OCI-LY7 (cell line): ENCODE data around the gene CFAP99. TPM values are rescaled to one million over a fixed set of nuclear protein-coding genes. Genes with fewer than 3 reads are reported as not detected.

ENCODE experiments used
- BruUV-seq: library from RNA; stranded (reverse); fragments of 400-500 nt; replicated peaks from 2 replicates; lab custom pipeline; 2021; lab: Mats Ljungman, UMichigan
- CTCF ChIA-PET: fragments of 300-600 bp; sonication (Branson Sonifier 250); formaldehyde crosslinking; loops from one replicate; lab custom pipeline; 2022; ENCODE audit warnings: antibody characterized with exemption; ENCODE audit not compliant: unreplicated experiment; lab: Charles Lee
- POLR2A ChIA-PET: fragments of 300-600 bp; sonication (Branson Sonifier 250); formaldehyde crosslinking; loops from one replicate; lab custom pipeline; 2022; ENCODE audit warnings: antibody characterized with exemption; lab: Charles Lee
- DNase-seq: peaks from one replicate; pipeline ENCODE4 v3.0.0-alpha.2; 2015; ENCODE audit warnings: low spot score
- H2AFZ ChIP-seq: fragments of 200-600 bp; sonication (generic), shearing (Covaris generic); 2 replicates; pipeline ENCODE4 v1.6.1; 2014; ENCODE audit warnings: mild to moderate bottlenecking, antibody characterized with exemption, low read length, moderate library complexity
- H3K27ac ChIP-seq: fragments of 200-600 bp; sonication (generic); 2 replicates; pipeline ENCODE4 v1.5.1; 2014; ENCODE audit warnings: mixed run types, low read depth, mild to moderate bottlenecking, moderate library complexity, low read length, inconsistent platforms; ENCODE audit not compliant: poor library complexity, severe bottlenecking
- H3K36me3 ChIP-seq: fragments of 200-600 bp; sonication (generic); 2 replicates; pipeline ENCODE4 v1.6.1; 2014; ENCODE audit warnings: mild to moderate bottlenecking, antibody characterized with exemption, low read length, moderate library complexity, mixed read lengths; ENCODE audit not compliant: insufficient read depth
- H3K4me1 ChIP-seq: fragments of 200-600 bp; sonication (generic); 2 replicates; pipeline ENCODE4 v1.5.1; 2014; ENCODE audit warnings: mild to moderate bottlenecking, low read length; ENCODE audit not compliant: insufficient read depth, poor library complexity, severe bottlenecking
- H3K4me2 ChIP-seq: fragments of 200-600 bp; sonication (generic); 2 replicates; pipeline ENCODE4 v1.6.1; 2014; ENCODE audit warnings: mild to moderate bottlenecking, low read length
- H3K4me3 ChIP-seq: fragments of 200-600 bp; sonication (generic); 2 replicates; pipeline ENCODE4 v1.5.1; 2014; ENCODE audit warnings: mild to moderate bottlenecking, low read depth, low read length; ENCODE audit not compliant: poor library complexity, severe bottlenecking
- H3K79me2 ChIP-seq: fragments of 200-600 bp; sonication (generic); 2 replicates; pipeline ENCODE4 v1.6.1; 2016; ENCODE audit warnings: low read depth, mild to moderate bottlenecking, low read length, moderate library complexity, mixed read lengths; ENCODE audit not compliant: insufficient read depth
- H3K9me2 ChIP-seq: fragments of 200-600 bp; sonication (generic); 2 replicates; pipeline ENCODE4 v1.6.1; 2016; ENCODE audit warnings: mild to moderate bottlenecking, low read length, mixed read lengths; ENCODE audit not compliant: insufficient read depth
- H3K9me3 ChIP-seq: fragments of 200-600 bp; sonication (generic); 2 replicates; pipeline ENCODE4 v1.6.1; 2014; ENCODE audit warnings: mild to moderate bottlenecking, mixed run types, low read length, mixed read lengths
- H4K20me1 ChIP-seq: fragments of 200-600 bp; sonication (generic); 2 replicates; pipeline ENCODE4 v1.6.1; 2014; ENCODE audit warnings: mild to moderate bottlenecking, antibody characterized with exemption, low read length, moderate library complexity, mixed read lengths; ENCODE audit not compliant: insufficient read depth
- CTCF ChIP-seq: fragments of 200-600 bp; sonication (generic); conservative IDR thresholded peaks from 2 replicates; pipeline ENCODE4 v1.5.1; 2014; ENCODE audit warnings: mild to moderate bottlenecking, antibody characterized with exemption, low read length, moderate library complexity, mixed read lengths
- EZH2phosphoT487 ChIP-seq: fragments of 200-600 bp; sonication (generic); IDR thresholded peaks from 2 replicates; pipeline ENCODE4 v1.6.1; 2018; ENCODE audit warnings: low read depth, borderline replicate concordance, mild to moderate bottlenecking, mixed run types, antibody characterized with exemption, low read length, moderate library complexity, mixed read lengths
- intact Hi-C: fragments of 100-400 bp; cut with micrococcal nuclease; formaldehyde crosslinking; loops from one replicate; pipeline ENCODE4 v1.10.0; 2022; ENCODE audit not compliant: unreplicated experiment
- total RNA-seq, 2 experiments: library from RNA; depleted of rRNA in 1 of 2; stranded (reverse); fragments of >200 nt in 1 of 2; shearing (Covaris generic) in 1 of 2; gene quantifications; 2 replicates each; pipeline ENCODE4 v1.2.3, GENCODE V29; 2014 to 2022

CFAP99 gene
- total RNA-seq, 2 experiments from 2014 or later = not detected

- Histone ChIP-seq H3K4me1 (peaks cover 19% of the 10 kb centered on the region), H4K20me1 (no peaks in the 10 kb centered on the region), H3K9me3 (no peaks in the 10 kb centered on the region), H2AFZ (no peak overlapping the region), H3K36me3 (no peaks in the 10 kb centered on the region), H3K79me2 (no peaks in the 10 kb centered on the region), H3K27ac (no peak overlapping the region), H3K4me2 (peak overlapping the region; percentile 78; the same call in 1 of the 2 replicates), H3K9me2 (no peaks in the 10 kb centered on the region), H3K4me3 (no peak overlapping the region)
- POLR2A ChIA-PET = interaction anchor here (1.0 kb wide), 1 partner anchor 140 kb away, joined by 4 read pairs; no protein-coding TSS in a partner anchor
- BruUV-seq = no TSS peak
- intact Hi-C loops = no loop called here
- DNase-seq = no peak
- TF ChIP-seq EZH2phosphoT487 (no peak), CTCF (no peak)
- CTCF ChIA-PET = interaction anchor here (1.0 kb wide), 1 partner anchor 124 kb away, joined by 3 read pairs; no protein-coding TSS in a partner anchor
Observed at GRCh38 chr4:2419814-2420213, 1.1 kb downstream of the CFAP99 start.

- no peak overlapping the region for H2AFZ ChIP-seq
- no peak overlapping the region for H3K27ac ChIP-seq
- ChIA-PET CTCF (interaction anchor here (0.6 kb wide), 1 partner anchor 20 kb away, joined by 3 read pairs; no protein-coding TSS in a partner anchor), POLR2A (interaction anchor here (0.7 kb wide), 1 partner anchor 111 kb away, joined by 8 read pairs; no protein-coding TSS in a partner anchor)
- no peaks in the 10 kb centered on the region for H3K79me2 ChIP-seq
- no peak for TF ChIP-seq EZH2phosphoT487
- no peak for TF ChIP-seq CTCF
- intact Hi-C loops = no loop called here
- no peaks in the 10 kb centered on the region for H3K9me3 ChIP-seq
- H3K4me3 ChIP-seq = no peak overlapping the region
- H4K20me1 ChIP-seq = no peaks in the 10 kb centered on the region
- H3K4me1 ChIP-seq = peaks cover 23% of the 10 kb centered on the region
- peak; percentile 25 for DNase-seq
- no peaks in the 10 kb centered on the region for H3K36me3 ChIP-seq
- H3K9me2 ChIP-seq = no peaks in the 10 kb centered on the region
- BruUV-seq = no TSS peak
- peak overlapping the region; percentile 39 for H3K4me2 ChIP-seq
Observed at GRCh38 chr4:2421928-2422327, 3.2 kb downstream of the CFAP99 start.

GRCh38 chr4:2423066-2423465, 4.3 kb downstream of the CFAP99 start:
- intact Hi-C loops = no loop called here
- no peaks in the 10 kb centered on the region for H4K20me1 ChIP-seq
- no peak overlapping the region for H3K4me2 ChIP-seq
- H2AFZ ChIP-seq = no peak overlapping the region
- H3K36me3 ChIP-seq = no peaks in the 10 kb centered on the region
- H3K4me3 ChIP-seq = no peak overlapping the region
- CTCF ChIA-PET = interaction anchor here (0.6 kb wide), 1 partner anchor 367 kb away, joined by 3 read pairs; no protein-coding TSS in a partner anchor
- TF ChIP-seq EZH2phosphoT487 = no peak
- TF ChIP-seq CTCF = no peak
- H3K9me2 ChIP-seq = no peaks in the 10 kb centered on the region
- POLR2A ChIA-PET = no interaction called here
- no peaks in the 10 kb centered on the region for H3K79me2 ChIP-seq
- no TSS peak for BruUV-seq
- no peak for DNase-seq
- no peak overlapping the region for H3K27ac ChIP-seq
- H3K9me3 ChIP-seq = no peaks in the 10 kb centered on the region
- H3K4me1 ChIP-seq = peaks cover 23% of the 10 kb centered on the region
